ENCODE data around the gene ANO6.

DNA sequence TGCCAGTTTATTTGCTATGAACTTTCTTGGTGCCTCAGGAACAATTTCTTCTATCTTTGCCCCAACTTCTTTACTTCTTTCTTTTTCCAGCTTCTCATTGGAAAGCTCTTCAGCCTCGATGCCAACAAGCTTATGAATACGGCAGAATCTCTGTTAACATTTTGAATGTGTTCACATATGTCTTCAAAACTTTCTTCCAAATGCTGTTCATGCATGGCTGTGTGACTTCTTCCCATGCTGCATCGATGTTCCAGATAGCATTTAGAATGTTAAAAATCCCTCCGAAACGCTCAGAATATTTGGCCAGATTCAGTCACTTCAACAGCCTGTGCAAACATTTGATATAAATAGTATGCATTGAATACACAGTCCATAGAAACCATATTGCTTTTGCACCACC is 265.9 kb downstream of the ANO6 start:
- TF ChIP-seq, protein P1, sequence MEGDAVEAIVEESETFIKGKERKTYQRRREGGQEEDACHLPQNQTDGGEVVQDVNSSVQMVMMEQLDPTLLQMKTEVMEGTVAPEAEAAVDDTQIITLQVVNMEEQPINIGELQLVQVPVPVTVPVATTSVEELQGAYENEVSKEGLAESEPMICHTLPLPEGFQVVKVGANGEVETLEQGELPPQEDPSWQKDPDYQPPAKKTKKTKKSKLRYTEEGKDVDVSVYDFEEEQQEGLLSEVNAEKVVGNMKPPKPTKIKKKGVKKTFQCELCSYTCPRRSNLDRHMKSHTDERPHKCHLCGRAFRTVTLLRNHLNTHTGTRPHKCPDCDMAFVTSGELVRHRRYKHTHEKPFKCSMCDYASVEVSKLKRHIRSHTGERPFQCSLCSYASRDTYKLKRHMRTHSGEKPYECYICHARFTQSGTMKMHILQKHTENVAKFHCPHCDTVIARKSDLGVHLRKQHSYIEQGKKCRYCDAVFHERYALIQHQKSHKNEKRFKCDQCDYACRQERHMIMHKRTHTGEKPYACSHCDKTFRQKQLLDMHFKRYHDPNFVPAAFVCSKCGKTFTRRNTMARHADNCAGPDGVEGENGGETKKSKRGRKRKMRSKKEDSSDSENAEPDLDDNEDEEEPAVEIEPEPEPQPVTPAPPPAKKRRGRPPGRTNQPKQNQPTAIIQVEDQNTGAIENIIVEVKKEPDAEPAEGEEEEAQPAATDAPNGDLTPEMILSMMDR (IDR thresholded peaks at IDR 0.05; ENCODE audit: poor library complexity, severe bottlenecking) = no peak
- no peak for TF ChIP-seq EZH2 (IDR thresholded peaks at IDR 0.05; ENCODE audit: borderline replicate concordance, insufficient read depth, low read length, poor library complexity, severe bottlenecking)
- TF ChIP-seq TAF1 (IDR thresholded peaks at IDR 0.05; ENCODE audit: low read depth) = no peak
